T-helper 1 cell treated with Interleukin-12 subunit alpha and Interleukin-12 subunit beta and Interleukin-4 antibody, amounts not matched to agents 30 μg/mL and 1 μg/mL, for 36 hours (primary cell): Measurements from ENCODE around the gene MPHOSPH10.
"Not testable (repeated sequence)": the region's sequence is repeated elsewhere in the genome, so short reads cannot be mapped to it uniquely, and the experiment has no call there.

Experiments
- H3K27ac Mint-ChIP-seq: one replicate; pipeline ENCODE4 v1.8.0; 2021; ENCODE audit warnings: mild to moderate bottlenecking, mixed read lengths
- H3K27me3 Mint-ChIP-seq: one replicate; pipeline ENCODE4 v1.8.0; 2021; ENCODE audit warnings: low read depth, mixed read lengths
- H3K36me3 Mint-ChIP-seq: one replicate; pipeline ENCODE4 v1.8.0; 2021; ENCODE audit warnings: low read depth, mixed read lengths
- H3K4me1 Mint-ChIP-seq: one replicate; pipeline ENCODE4 v1.8.0; 2021; ENCODE audit warnings: low read depth, mixed read lengths
- H3K4me3 Mint-ChIP-seq: one replicate; pipeline ENCODE4 v1.8.0; 2021; ENCODE audit warnings: mild to moderate bottlenecking, moderate library complexity, mixed read lengths
- H3K9me3 Mint-ChIP-seq: one replicate; pipeline ENCODE4 v1.8.0; 2021; ENCODE audit warnings: mixed read lengths

The MPHOSPH10 gene, protein sequence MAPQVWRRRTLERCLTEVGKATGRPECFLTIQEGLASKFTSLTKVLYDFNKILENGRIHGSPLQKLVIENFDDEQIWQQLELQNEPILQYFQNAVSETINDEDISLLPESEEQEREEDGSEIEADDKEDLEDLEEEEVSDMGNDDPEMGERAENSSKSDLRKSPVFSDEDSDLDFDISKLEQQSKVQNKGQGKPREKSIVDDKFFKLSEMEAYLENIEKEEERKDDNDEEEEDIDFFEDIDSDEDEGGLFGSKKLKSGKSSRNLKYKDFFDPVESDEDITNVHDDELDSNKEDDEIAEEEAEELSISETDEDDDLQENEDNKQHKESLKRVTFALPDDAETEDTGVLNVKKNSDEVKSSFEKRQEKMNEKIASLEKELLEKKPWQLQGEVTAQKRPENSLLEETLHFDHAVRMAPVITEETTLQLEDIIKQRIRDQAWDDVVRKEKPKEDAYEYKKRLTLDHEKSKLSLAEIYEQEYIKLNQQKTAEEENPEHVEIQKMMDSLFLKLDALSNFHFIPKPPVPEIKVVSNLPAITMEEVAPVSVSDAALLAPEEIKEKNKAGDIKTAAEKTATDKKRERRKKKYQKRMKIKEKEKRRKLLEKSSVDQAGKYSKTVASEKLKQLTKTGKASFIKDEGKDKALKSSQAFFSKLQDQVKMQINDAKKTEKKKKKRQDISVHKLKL

DNA sequence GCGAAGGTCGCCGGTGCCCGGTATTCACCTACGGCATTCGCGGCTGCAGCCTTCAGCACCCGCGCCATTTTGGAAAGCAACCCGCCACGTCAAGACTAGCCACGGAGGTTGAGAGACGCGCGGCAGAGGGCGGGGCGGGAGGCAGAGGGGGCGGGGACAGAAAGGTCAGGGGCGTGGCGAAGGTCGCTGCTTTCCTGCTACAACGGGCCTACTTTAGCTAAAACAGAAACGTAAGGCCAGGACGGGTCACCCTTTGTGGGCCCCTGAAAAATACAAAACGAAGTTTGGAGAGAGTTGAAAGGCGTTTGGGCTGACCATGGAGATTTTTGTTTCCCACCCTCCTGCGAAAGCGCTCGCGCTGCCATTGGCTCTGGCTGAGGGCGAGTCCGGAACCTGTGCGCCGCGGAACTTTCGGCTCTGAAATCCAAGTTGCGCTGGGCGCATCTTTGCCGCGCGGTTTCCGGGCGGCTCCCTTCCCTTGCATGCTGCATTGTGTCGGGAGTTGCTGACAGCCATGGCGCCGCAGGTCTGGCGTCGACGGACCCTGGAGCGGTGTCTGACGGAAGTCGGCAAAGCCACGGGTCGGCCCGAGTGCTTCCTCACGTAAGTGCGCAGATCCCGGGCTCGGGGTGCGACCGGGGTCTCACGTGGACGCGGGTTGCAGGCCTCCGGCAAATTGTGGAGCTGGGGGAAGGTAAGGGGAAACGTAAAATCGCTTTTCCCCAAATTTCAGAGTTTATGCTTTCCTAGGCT, at the start of gene MPHOSPH10, which contains the start of gene MCEE:
Gene MPHOSPH10 (plus strand): TSS at position 483 of the 753 bp plus-strand sequence. CDS start 32 bp downstream, at position 515.
Gene MCEE (minus strand): TSS at position 78 of the 753 bp plus-strand sequence. CDS start 10 bp downstream, at position 68.
- peaks cover 9% of the 10 kb centered on the region for H3K4me1 Mint-ChIP-seq
- no peak within 1 kb of the TSS for H3K27ac Mint-ChIP-seq
- H3K27me3 Mint-ChIP-seq = no peaks in the 10 kb centered on the region
- H3K4me3 Mint-ChIP-seq = no peak within 1 kb of the TSS
- peaks cover 7% of the 10 kb centered on the region for H3K36me3 Mint-ChIP-seq
- no peaks in the 10 kb centered on the region for H3K9me3 Mint-ChIP-seq

DNA sequence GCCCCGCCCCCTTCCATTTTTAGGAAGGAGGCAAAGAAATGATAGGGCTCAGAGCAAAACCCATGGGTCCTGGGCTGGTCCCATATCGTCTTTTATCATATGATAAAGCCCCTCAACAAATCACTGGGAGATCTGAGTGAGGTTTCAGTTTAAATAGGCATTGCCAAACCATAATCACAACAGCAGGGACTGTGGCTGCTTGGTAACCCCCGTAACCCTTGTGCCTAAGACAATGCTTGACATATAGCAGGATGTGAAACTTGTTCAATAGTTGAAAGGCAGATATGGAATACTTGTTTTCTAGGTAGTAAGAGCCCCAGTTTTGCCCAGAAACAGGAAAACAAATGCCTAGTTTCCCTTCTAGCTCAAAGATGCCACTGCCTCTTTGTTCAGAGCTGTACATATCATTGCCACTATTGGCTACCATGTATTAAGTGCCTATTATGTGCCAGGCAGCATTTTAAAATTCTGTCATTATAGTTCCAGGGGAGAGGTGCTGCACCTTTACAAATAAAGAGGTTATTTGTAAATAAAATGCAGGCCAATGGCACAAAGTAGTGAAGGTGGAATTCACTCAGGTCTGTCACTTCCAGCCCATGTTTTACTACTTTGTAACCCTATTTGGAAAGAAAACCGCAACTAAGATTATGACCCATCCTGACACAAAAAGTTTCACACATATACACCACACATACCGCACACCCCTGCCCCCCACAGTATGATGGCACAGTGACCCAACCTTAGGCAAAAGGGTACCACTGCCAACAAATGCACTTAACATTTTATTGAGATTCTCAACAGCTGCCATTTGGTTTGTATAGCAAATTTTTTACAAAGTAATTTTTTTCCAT, 47.8 kb upstream of the MPHOSPH10 start:
- no peak overlapping the region for H3K4me3 Mint-ChIP-seq

DNA sequence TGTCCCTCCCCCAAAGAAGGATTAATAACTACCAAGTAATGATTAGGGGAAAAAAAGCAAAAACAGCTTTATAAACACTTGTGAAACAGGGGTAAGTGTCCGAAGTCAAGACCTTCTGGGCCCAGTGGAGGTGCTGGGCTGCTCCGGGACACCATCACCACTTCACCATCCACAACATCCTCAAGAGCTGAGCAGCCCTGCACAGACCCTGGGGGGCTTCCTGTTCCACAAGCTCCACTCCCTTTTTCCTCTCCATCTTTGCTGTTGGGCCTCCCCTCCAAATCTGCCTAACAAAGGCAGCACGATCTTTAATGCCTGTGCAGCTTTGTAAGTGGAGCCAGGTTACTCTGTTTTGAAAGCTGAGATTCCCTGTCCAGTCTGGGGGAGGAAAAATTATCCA, 47.1 kb upstream of the MPHOSPH10 start:
- not testable (repeated sequence) for H3K9me3 Mint-ChIP-seq, H3K27ac Mint-ChIP-seq, H3K4me1 Mint-ChIP-seq, H3K4me3 Mint-ChIP-seq, H3K27me3 Mint-ChIP-seq
- peaks cover 11% of the 10 kb centered on the region for H3K36me3 Mint-ChIP-seq

More for the DNA sequence above, 47.8 kb upstream of the MPHOSPH10 start:
- H3K27me3 Mint-ChIP-seq = peaks cover 7% of the 10 kb centered on the region
- peaks cover 7% of the 10 kb centered on the region for H3K4me1 Mint-ChIP-seq
- H3K27ac Mint-ChIP-seq = no peak overlapping the region
- H3K36me3 Mint-ChIP-seq = peaks cover 15% of the 10 kb centered on the region
- H3K9me3 Mint-ChIP-seq = no peaks in the 10 kb centered on the region

DNA sequence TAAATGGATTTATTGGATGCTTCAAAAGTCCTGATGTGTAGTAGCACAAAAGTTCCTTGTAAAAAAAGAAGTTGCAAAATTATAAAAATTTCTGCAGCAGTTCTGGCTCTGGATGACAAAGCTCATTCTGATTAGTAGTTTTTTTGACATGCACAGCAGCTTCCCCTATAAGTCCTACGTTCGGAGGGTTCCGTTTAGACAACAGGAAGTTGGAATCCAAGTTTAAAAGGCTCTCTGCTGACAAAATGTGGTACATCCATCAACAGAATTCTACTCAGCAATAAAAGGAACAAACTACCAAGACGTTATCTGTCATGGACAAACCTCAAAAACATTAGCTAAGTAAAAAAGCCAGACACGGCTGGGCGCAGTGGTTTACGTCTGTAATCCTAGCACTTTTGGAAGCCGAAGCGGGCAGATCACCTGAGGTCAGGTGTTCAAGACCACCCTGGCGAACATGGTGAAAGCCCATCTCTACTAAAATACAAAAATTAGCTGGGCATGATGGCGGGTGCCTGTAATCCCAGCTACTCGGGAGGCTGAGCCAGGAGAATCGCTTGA, 46.6 kb upstream of the MPHOSPH10 start:
- H3K36me3 Mint-ChIP-seq, H3K9me3 Mint-ChIP-seq, H3K27ac Mint-ChIP-seq, H3K27me3 Mint-ChIP-seq, H3K4me3 Mint-ChIP-seq, H3K4me1 Mint-ChIP-seq: not testable (repeated sequence)

DNA sequence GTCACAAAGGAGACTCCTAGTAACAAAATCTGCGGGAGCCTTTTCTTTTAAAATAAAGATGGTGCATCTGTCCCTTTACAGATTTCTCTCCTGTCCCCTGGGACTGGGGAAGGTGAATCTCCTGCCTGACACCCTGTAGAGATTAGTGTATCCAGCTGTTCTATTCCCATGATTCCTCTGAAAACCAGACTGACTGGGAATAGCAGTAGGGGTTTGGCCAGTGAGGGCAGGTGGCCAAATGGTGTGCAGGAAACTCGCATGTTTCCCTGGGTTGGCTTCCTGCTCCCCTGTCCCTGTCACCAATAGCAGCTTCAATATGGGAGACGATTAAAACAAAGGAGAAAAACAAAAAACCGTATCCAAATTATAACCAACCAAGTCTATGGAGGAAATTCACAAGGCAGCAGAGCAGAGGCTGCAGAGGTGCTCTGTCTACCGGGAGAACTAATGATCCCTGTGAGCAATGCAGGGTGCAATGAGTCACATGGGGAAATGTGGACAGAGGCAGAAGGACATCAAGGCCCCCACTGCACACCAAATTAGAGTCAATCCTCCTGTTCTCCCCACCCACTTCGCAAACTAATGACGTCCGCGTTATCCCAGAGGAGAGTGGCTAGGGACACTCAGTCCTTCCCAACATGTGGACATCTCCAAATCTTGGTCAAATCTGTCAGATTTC, 45.0 kb upstream of the MPHOSPH10 start:
- H3K27me3 Mint-ChIP-seq, H3K4me1 Mint-ChIP-seq, H3K27ac Mint-ChIP-seq, H3K36me3 Mint-ChIP-seq, H3K9me3 Mint-ChIP-seq, H3K4me3 Mint-ChIP-seq: not testable (repeated sequence)

DNA sequence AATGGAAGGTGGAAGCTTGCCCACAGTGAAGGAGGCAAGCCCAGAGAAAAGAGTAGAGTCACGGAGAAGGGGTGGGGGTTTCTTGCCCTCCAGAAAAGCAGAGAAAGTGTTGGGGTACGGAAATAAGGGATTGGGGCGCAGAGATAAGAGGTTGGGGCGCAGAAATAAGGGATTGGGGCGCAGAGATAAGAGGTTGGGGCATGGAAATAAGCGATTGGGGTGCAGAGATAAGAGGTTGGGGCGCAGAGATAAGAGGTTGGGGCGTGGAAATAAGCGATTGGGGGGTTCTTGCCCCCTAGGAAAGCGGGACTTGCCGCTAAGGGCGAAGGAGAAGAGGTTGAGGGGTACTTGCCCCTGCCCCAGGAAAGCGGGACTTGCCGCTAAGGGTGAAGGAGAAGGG, 41.0 kb upstream of the MPHOSPH10 start:
- not testable (repeated sequence) for H3K4me3 Mint-ChIP-seq, H3K27me3 Mint-ChIP-seq, H3K4me1 Mint-ChIP-seq, H3K9me3 Mint-ChIP-seq, H3K36me3 Mint-ChIP-seq, H3K27ac Mint-ChIP-seq

DNA sequence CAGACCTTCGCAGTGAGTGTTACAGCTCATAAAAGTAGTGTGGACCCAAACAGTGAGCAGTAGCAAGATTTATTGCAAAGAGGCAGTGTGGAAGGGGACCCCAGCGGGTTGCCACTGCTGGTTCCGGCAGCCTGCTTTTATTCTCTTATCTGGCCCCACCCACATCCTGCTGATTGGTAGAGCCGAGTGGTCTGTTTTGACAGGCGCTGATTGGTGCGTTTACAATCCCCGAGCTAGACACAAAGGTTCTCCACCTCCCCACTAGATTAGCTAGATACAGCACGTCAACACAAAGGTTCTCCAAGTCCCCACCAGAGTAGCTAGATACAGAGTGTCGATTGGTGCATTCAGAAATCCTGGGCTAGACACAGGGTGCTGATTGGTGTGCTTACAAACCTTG, 38.6 kb upstream of the MPHOSPH10 start:
- H3K36me3 Mint-ChIP-seq, H3K9me3 Mint-ChIP-seq: not testable (repeated sequence)

DNA sequence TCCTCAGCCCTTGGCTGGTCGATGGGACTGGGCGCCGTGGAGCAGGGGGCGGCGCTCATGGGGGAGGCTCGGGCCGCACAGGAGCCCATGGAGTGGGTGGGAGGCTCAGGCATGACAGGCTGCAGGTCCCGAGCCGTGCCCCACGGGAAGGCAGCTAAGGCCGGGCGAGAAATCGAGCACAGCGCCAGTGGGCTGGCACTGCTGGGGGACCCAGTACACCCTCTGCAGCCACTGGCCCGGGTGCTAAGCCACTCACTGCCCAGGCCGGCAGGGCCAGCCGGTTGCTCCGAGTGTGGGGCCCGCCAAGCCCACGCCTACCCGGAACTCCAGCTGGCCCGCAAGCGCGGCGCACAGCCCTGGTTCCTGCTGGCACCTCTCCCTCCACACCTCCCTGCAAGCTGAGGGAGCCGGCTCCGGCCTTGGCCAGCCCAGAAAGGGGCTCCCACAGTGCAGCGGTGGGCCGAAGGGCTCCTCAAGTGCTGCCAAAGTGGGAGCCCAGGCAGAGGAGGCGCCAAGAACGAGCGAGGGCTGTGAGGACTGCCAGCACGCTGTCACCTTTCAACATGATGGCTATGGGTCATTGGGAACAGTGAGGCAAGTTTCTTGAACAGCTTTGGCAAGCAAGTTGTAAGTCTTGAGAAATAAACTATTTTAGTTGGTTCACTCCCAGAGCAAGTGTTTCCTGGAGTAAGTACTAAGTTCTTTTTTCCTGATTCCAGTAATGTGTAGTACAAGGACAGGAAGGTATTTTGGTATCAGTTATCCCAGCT, 37.8 kb upstream of the MPHOSPH10 start:
- not testable (repeated sequence) for H3K4me1 Mint-ChIP-seq, H3K27me3 Mint-ChIP-seq, H3K4me3 Mint-ChIP-seq, H3K27ac Mint-ChIP-seq, H3K9me3 Mint-ChIP-seq, H3K36me3 Mint-ChIP-seq

More for the DNA sequence above, 38.6 kb upstream of the MPHOSPH10 start:
- H3K4me3 Mint-ChIP-seq, H3K4me1 Mint-ChIP-seq, H3K27ac Mint-ChIP-seq, H3K27me3 Mint-ChIP-seq: not testable (repeated sequence)

DNA sequence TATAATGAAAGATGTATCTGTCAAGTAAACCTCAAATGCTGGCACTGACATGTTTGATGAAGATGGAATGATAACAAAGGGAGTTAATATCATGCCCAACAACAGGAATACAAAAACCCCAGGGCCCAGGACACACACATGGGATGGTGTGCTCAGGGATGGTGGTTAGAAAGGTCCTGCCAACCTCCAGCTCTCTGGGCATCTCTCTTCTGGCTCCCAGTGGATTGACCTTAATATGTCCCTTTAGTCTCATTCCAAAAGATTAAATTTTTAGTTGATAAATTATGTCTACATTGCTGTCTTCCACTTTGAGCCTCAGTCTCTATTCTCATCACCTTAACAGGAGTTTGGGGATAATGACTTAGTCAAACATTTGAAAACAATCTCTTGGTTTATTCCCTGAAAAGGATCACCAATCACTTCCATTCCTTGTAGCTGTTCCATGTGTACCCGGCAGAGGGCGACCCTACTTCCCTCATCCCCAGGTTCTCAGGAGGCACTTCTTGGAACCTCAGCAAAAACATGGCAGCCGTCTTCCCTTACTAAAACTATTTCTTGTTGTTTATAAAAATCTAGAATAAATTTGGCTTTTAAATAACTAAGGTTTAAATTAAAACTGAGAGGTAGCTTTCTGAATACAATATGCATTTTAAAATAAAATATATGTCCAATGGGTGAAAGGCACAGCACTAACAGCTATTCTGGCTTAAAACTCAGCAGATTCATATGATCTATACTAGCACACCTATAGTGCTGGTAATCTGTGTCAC, 30.1 kb upstream of the MPHOSPH10 start:
- Mint-ChIP-seq H3K27me3 (peaks cover 12% of the 10 kb centered on the region), H3K4me3 (no peak overlapping the region), H3K9me3 (peaks cover 2% of the 10 kb centered on the region), H3K4me1 (no peaks in the 10 kb centered on the region), H3K36me3 (no peaks in the 10 kb centered on the region), H3K27ac (no peak overlapping the region)

DNA sequence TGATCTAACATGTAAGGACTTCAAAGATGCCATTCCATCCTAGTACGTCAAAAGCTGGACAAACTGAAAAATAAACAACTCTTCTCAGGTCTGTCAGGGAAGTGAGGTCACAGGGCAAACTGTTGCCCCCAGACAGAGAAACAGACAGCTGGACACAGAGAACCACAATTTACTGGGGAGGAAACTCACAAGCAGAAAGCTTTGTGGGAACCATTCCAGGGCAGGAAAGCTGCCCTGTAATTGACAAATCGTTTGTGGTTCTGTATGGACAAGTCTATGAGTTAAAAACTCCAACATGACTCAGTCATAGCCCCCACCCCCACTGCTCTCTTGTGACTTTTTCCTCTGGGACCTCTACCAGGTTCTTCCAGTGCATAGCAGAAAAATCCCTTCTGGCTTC, 28.8 kb upstream of the MPHOSPH10 start:
- Mint-ChIP-seq H3K9me3 (peaks cover 3% of the 10 kb centered on the region), H3K4me3 (no peak overlapping the region), H3K36me3 (peaks cover 2% of the 10 kb centered on the region), H3K27ac (no peak overlapping the region), H3K27me3 (peaks cover 12% of the 10 kb centered on the region), H3K4me1 (no peaks in the 10 kb centered on the region)

DNA sequence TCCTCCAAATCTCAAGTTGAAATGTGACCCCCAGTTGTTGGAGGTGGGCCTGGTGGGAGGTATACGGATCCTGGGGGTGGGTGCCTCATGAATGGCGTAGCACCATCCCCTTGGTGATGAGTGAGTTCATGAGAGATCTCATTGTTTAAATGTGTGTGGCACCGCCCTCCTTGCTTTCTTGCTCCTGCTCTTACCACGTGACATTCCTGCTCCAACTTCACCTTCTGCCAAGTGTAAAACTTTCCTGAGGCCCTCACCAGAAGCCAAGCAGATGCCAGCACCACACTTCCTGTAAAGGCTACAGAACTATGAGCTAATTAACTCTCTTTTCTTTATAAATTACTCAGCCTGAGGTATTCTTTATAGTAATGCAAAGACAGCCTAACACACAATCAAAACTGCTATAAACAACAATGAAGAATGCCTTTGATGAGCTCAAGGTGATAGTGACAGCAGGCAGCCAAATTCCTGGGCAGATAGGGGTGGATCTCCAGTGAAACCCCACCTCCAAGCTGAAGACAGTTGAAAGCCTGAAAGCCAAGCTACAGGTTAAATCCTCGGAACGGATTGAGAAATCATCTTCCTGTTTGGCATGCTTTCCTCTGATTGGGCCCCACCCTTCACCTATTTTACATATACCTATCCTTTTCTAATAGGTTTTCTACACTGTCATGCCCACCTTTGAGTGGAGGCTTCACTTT, 27.3 kb upstream of the MPHOSPH10 start:
- peaks cover 8% of the 10 kb centered on the region for H3K27me3 Mint-ChIP-seq
- no peak overlapping the region for H3K4me3 Mint-ChIP-seq
- H3K27ac Mint-ChIP-seq = no peak overlapping the region
- H3K36me3 Mint-ChIP-seq = peaks cover 2% of the 10 kb centered on the region
- peaks cover 3% of the 10 kb centered on the region for H3K9me3 Mint-ChIP-seq
- H3K4me1 Mint-ChIP-seq = no peaks in the 10 kb centered on the region

DNA sequence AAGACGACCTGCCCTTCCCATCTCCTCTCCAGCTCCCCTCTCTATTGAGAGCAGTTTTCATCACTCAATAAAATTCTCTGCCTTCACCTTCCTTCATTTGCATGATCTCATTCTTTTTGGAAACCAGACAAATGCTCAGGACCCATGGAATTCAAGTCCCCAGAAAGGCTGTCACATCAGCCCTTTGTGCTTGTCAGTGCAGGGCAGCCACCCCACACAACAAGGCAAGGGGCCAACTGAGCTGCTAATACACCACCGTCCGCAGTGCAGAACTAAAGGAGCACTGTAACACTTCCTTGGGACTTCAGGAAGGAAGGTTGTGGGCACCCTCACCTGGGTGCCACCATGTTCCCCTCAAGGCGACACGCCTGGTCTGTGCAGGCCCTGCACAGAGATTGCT, 26.6 kb upstream of the MPHOSPH10 start:
- H3K4me1 Mint-ChIP-seq = no peaks in the 10 kb centered on the region
- peaks cover 2% of the 10 kb centered on the region for H3K36me3 Mint-ChIP-seq
- no peak overlapping the region for H3K4me3 Mint-ChIP-seq
- H3K27me3 Mint-ChIP-seq = peaks cover 8% of the 10 kb centered on the region
- H3K27ac Mint-ChIP-seq = no peak overlapping the region
- H3K9me3 Mint-ChIP-seq = peaks cover 3% of the 10 kb centered on the region
